HG03025 (cell line): ENCODE results near the gene MORF4L1.
"Not testable (repeated sequence)": the region's sequence is repeated elsewhere in the genome, so short reads cannot be mapped to it uniquely, and the experiment has no call there.

Source experiments
- ATAC-seq: cut with Tn5 transposase; IDR thresholded peaks from one replicate; pipeline ENCODE4 v1.9.1; 2021; ENCODE audit warnings: mild to moderate bottlenecking, moderate library complexity; ENCODE audit not compliant: unreplicated experiment, low FRiP score

MORF4L1 gene, protein sequence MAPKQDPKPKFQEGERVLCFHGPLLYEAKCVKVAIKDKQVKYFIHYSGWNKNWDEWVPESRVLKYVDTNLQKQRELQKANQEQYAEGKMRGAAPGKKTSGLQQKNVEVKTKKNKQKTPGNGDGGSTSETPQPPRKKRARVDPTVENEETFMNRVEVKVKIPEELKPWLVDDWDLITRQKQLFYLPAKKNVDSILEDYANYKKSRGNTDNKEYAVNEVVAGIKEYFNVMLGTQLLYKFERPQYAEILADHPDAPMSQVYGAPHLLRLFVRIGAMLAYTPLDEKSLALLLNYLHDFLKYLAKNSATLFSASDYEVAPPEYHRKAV

DNA sequence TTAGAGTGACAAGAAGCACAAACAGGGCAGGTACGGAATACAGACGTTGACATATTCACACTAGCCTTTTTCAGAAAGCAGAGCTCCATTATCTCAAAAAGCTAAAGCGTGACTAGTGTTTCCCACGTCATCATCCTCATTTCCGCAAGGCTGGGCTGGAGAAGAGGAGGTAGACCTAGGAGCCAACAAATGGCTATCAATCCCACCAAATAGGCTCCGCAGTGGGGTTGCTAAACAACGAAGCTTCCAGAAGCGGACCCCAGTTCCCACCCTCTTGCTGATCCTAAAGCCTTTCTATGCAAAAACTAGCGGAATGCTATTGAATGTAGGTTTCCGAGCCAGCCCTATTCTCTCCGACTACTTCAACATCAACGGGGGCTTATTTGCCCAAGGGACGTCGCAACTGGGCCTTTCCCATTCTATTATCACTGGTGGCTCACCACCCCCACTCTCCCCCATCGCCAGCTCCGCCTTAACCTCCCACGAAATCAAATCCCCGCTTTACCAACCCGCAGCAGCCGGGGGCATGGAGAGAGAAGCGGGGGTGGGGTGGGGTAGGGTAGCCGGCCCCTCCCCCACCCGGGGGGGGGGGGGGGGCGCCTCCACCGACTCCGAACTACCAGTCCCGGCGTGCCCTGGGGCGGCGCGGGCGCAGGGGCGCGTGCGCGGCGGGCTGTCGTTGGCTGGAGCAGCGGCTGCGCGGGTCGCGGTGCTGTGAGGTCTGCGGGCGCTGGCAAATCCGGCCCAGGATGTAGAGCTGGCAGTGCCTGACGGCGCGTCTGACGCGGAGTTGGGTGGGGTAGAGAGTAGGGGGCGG lies at the start of gene MORF4L1:
Gene MORF4L1 (plus strand): TSS at position 736 of the 817 bp plus-strand sequence. CDS start 128 bp downstream, outside the sequence.
- ATAC-seq = peak; percentile 61

DNA sequence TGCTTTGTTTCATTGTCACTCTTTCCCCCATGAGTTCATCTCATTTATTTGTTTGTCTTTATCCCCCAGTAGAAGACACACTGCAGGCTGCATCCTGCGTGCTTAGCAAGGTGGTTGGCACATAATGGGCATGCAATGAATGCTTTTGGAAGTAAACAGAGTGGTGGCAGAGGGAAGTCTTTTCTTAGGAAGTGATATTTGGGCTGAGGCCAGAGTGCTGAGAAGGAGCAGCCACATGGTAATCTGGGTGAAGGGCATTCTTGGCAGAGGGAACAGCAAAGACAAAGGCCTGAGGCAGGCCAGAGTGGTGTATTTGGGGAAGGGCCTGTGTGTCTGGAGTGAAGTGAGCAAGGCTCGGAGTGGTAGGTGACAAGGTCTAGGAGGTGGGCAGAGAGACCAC lies 43.8 kb upstream of the MORF4L1 start:
- no peak for ATAC-seq

DNA sequence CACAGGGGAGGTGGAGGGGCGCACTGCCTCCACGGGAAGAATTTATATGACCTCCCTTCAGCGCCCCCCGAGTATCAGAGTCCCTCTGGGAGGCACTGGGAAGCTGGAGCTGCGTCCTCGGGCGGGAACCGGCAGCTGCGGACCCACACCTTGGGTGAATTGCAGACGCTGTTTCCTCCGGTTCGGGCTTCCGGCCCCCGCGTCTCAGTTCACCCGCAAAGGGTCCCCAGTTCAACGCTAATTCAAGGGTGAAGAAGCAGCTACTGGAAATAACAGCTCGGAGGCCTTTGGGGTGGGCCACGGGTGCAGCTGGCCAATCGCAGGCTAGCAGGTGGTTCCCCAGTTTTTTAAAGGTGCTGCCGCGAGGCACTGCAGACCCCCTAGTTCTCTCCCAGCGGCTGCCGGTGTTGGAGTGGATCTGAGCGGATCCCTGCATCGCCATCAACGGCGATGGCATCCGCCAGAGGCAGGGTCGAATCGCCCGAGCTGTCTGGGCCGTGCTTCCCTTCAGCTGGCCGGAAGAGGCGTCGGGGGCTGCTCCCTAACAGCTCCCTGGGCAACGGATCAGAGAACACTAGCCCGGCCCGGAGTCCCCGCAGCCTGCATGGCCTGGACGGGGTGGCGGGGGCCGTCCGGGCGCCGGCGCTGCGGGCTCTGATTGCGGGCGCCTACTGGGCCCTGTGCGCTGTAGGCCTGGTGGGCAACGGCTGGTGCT lies 42.0 kb upstream of the MORF4L1 start:
- no peak for ATAC-seq

DNA sequence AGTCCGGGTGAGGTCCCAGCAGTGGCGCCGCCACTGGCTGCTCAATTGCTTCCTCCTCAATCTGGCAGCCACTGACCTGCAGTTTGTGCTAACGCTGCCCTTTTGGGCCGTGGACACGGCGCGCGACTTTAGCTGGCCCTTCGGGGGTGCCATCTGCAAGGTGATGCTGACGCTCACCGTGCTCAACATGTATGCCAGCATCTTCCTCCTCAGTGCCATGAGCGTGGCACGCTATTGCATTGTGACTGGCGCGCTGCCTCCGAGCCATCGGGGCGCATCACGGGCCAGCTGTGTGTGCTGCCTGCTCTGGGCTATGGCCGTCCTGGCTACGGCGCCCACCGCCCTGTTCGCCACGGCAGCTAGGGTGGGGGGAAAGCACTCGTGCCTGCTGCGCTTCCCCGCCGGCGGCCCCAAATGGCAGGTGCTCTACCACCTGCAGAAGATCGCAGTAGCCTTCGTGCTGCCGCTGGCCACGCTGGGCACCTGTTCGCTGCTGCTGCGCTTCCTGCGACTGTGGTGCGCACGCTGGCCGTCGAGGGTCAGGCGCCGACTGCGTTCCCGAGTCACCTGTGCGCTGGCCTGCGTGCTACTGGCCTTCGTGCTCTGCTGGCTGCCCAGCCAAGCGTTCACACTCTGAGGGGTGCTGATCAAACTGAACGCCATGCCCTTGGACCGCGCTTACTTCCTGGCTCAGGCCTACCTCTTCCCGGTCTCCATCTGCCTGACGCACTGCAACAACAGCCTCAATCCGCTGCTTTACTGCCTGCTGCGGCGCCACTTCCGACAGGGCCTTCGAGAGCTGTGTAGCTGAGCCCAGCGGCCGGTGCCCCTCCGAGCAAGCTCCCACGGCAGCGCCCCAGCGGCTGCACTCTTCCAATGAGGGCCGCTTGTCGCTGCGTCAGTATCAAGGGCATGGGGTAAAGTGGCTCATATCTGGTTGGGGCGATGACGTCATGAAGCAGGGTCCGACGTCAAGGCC lies 41.2 kb upstream of the MORF4L1 start:
- no peak for ATAC-seq

DNA sequence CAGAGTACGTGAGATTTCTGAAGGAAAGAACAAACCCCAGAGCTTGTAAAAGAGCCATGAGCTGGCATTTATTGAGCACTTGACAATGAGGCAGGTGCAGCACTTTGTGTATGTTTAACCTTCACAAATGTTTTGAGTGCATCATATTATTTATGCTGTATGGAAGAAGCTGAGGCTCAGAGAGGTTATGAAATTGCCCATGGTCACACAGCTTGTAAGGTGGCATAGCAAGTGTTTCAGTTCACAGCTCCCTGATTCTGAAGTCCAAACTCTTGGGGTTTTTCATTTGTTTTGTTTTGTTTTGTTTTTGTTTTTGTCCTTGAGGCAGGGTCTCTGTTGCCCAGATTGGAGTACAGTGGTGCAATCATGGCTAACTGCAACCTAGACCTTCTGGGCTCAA lies 36.4 kb upstream of the MORF4L1 start:
- no peak for ATAC-seq

DNA sequence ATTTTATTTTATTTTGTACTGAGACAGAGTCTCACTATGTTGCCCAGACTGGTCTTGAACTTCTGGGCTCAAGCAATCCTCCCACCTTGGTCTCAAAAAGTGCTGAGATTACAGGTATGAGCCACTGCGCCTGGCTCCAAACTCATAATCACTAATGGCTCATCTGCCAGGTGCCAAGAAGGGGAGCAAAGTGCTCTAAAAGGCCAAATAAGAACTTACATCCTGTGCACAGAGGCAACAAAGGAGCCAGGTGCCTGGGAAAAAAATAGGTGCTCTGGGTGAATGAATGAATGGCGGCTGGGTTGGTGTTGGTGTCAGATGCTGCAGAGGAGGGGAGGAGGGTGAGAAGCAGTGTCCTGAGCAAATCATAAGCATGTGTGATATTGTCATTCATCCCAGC lies 35.6 kb upstream of the MORF4L1 start:
- ATAC-seq = no peak

DNA sequence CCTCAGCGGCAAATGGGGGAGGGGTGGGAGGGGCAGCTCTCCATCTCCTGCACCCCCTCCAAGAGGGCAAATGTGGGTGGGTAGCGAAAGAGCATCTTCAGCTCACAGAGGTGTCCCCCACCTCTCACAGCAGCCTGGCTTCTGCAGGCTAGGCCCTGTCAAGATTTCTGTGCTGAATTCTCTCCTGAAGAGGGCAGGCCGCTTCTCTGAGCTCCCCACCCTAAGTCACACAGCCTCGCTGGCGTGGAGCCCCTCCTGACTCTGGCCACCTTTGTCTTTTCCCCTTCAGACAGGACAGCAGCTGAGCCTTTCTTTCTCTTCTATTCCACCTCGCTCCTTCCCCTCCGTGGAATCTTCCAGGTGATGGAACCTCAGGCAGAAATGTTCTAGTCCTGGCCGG lies 35.1 kb upstream of the MORF4L1 start:
- no peak for ATAC-seq

DNA sequence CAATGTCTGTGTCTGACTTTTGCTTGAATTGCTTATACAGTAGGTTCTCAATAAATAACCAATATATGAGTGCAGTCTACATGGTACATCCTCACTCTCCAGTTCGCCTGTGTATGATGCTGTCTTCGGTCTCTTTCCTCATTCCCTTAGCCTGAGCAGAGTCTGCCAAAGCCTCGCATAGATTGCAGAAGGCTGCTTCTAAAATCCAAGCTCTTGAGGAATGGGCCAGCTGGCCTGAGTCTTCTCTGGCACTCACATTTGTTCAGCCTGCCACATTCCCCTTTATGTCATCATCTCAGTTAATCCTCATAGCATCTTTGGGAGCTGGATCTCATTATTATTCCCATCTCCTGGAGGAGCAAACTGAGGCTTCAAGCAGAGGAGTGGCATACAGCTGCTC lies 34.2 kb upstream of the MORF4L1 start:
- ATAC-seq = no peak

DNA sequence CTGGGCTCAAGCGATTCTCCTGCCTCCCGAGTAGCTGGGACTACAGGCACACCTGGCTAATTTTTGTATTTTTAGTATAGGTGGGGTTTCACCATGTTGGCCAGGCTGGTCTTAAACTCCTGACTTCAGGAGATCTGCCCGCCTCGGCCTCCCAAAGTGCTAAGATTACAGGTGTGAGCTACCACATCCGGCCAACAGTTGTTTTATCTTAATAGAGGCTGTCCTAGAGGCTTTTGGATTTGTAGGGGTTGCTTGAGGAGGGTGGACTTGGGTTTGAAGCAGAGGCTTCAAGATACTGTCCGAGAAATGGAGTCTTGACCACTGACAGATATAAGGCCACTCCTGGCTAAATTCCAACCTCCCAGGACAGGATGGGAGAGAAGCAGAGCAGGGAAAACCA lies 33.5 kb upstream of the MORF4L1 start:
- not testable (repeated sequence) for ATAC-seq

DNA sequence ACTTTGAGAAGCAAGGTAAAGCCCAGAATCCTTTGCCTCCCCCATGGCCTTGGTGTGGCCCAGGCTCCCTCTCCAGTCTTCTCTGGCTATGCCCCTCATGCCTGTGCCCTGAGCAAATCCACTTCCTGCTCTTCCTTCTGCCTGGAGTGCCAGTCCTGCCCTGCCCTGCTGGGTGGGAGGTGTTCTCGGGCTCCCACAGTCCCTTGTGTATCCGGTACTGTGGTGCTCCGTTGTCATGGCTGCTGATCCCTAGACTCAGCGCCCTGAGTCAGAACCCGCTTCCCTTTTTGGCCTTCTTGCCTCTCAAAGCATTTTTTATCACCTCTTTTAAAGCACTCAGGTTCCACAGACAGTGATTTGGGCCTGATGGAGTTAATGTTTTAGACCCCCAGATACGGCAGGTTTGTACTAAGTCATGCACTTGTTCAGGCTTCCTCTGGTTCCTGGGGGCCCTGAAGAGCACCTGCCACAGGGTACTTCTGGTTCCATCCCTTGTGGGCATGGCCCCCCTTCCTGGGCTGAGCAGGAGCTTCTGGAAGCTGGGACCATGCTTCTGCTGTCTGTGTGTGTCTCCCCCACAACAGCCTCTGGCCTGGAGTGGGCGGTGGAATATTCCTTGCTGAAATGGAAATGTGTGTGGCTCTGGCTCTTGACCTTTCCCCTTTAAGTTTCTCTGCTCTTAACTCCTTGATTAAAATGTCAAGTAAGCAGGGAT lies 31.9 kb upstream of the MORF4L1 start:
- no peak for ATAC-seq

DNA sequence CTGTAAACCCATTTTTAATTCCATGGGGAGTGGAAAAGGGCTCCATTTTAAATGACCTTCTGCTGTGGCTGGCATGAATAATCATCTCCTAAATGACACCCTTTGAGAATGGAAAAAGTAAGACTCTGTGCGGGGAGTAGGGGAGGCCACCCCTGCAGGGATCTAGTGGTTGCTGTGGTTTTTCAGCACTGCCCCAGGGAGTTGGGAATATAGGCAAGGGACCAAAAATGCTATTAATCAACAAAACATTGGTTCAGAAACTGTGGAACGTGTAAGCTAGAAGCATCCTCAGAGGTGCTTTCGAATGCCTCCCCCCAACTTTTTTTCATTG lies 31.3 kb upstream of the MORF4L1 start:
- ATAC-seq = no peak

DNA sequence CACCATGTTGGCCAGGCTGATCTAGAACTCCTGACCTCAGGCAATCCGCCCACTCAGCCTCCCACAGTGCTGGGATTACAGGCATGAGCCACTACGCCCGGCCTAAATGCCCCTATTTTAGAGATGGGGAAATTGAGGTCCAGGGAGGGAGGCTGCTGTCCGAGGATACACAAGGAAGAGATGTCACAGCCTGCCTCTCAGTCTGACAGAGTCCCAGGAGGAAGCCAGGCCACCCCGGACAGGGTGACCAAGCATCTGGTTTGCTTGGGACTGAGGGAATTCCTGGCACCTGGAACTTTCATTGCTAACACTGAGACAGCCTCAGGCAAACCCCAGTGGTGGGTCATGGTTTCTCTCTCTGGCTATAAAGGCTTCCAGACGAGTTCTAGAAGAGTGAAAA lies 30.8 kb upstream of the MORF4L1 start:
- no peak for ATAC-seq

DNA sequence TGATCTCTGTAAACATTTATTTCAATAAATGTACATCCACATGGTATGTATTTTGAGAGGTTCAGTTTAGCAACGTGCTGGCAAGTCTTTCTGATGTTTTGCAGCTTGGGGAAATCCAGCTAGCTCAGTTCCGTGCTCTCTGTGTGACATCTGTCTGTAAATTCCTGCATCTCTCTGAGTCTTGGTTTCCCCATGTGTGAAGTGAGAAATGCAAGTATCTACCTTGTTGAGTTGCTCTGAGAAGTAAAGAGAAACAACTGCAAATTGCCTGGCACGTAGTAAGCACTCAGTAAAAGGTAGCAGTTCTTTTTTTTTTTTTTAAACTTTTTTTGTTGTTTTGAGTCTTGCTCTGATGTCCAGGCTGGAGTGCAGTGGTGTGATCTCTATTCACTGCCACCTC lies 30.2 kb upstream of the MORF4L1 start:
- ATAC-seq = no peak

DNA sequence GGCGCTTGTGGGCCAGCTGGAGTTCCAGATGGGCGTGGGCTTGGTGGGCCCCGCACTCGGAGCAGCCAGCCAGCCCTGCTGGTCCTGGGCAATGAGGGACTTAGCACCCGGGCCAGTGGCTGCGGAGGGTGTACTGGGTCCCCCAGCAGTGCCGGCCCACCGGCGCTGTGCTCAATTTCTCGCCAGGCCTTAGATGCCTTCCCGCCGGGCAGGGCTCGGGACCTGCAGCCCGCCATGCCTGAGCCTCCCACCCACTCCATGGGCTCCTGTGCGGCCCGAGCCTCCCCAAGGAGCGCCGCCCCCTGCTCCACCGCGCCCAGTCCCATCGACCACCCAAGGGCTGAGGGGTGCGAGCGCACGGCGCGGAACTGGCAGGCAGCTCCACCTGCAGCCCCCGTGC lies 25.8 kb upstream of the MORF4L1 start:
- ATAC-seq = not testable (repeated sequence)

DNA sequence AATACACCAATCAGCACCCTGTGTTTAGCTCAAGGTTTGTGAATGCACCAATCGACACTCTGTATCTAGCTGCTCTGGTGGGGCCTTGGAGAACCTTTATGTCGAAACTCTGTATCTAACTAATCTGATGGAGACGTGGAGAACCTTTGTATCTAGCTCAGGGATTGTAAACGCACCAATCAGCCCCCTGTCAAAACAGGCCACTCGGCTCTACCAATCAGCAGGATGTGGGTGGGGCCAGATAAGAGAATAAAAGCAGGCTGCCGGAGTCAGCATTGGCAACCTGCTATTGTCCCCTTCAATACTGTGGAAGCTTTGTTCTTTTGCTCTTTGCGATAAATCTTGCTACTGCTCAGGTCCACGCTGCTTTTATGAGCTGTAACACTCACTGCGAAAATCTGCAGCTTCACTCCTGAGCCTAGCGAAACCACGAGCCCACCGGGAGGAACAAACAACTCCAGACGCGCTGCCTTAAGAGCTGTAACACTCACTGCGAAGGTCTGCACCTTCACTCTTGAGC lies 25.2 kb upstream of the MORF4L1 start:
- ATAC-seq = not testable (repeated sequence)

DNA sequence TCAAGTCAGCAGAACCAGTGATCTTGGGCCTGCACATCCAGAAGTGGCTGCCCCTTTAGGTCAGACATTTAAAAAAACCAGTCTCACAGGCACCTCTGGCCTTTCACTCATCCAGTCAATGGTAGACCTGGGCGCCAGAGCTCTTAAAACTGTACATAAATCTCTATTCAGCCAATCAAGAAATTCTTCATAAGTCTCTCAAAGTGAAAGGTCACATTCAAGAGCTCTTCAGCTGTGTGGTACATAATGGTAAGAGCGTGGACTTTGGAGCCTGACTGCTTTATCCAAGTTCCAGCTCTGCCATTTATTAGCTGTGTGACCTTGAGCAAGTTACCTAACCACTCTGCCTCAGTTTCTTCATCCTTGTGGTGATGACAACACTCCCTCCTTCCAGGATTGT lies 22.3 kb upstream of the MORF4L1 start:
- ATAC-seq = no peak

DNA sequence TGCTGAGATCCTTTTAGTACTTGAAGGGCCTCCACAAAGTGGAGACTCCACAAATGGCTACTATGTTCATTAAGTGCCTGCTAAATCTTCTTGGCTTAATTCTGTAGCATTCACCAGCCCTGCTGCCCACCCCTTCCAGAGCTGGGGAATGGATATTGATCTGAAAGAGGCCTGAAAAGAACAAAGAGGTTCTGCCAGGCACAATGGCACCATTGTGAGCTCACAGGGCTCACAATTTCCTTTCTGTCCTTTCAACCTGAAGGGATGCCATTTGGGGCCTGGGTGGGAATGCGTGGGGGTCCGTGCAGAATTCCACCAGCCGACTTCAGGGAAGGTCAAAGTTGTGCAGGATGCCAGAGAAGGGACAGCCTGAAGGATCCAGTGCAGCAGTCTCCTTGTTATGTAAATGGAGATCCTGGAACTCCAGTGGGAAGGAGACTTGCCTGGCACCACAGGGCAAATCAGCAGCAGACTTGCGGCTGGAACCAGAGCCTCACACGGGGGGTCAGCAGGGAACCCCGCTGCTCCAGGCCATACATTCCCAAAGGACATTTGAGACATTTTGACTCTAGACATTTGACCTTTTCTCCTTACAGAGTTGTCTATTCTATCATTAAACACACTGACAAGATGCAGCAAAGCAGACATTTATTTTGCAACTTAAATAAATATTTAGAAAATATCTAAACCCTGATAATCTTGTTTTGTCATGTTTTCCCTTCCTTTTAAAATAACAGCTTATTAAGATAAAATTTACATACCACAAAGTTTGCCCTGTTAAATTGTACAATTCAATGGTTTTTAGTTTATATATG lies 21.5 kb upstream of the MORF4L1 start:
- ATAC-seq = no peak

DNA sequence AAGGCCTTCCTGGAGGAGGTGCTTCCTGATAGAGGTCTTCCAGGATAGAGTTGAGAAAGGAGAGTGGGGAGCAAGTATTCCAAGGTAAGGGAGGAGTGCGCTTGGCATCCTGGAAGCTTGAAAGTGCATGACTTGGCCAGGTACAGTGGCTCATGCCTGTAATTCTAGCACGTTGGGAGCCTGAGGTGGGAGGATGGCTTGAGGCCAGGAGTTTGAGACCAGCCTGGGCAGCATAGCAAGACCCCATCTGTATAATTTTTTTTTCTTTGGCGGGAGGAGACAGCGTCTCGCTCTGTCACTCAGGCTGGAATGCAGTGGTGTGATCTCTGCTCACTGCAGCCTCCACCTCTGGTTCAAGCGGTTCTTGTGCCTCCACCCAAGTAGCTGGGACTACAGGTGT lies 19.2 kb upstream of the MORF4L1 start:
- no peak for ATAC-seq
